HG03280 (cell line): ENCODE results near the gene OTP.
"Not testable (repeated sequence)": the region's sequence is repeated elsewhere in the genome, so short reads cannot be mapped to it uniquely, and the experiment has no call there.

ENCODE experiments used
- ATAC-seq: cut with Tn5 transposase; IDR thresholded peaks from one replicate; pipeline ENCODE4 v1.9.1; 2021; ENCODE audit warnings: mild to moderate bottlenecking, moderate library complexity; ENCODE audit not compliant: unreplicated experiment

The OTP gene

GRCh38 chr5:77616920-77617319 is 21.6 kb downstream of the OTP start:
- ATAC-seq: no peak

- ATAC-seq: not testable (repeated sequence)
Measured at GRCh38 chr5:77608927-77609326, 29.6 kb downstream of the OTP start.

- no peak for ATAC-seq
Measured at GRCh38 chr5:77607324-77607723, 31.2 kb downstream of the OTP start.

GRCh38 chr5:77606279-77606678 is 32.2 kb downstream of the OTP start:
- no peak for ATAC-seq

- ATAC-seq: no peak
Measured at GRCh38 chr5:77599679-77600078, 38.8 kb downstream of the OTP start.

- ATAC-seq: no peak
Measured at GRCh38 chr5:77590347-77590746, 48.2 kb downstream of the OTP start.

GRCh38 chr5:77588175-77588574 is 50.3 kb downstream of the OTP start:
- ATAC-seq: no peak

GRCh38 chr5:77586101-77586500 is 52.4 kb downstream of the OTP start:
- ATAC-seq: no peak

GRCh38 chr5:77582143-77582542 is 56.4 kb downstream of the OTP start:
- ATAC-seq: not testable (repeated sequence)
